Keratinocyte (primary cell): Measurements from ENCODE around the gene FAM204A.

Experiments used
- CTCF ChIP-seq, 3 experiments: IDR thresholded peaks in 1 of 3; conservative IDR thresholded peaks in 1 of 3; optimal IDR thresholded peaks in 1 of 3; 2 replicates in 2 of 3; 3 replicates in 1 of 3; pipeline versions ENCODE3 to v1.5.1; 2011; ENCODE audit warnings: low read length in 3 of 3, mild to moderate bottlenecking in 3 of 3, moderate library complexity in 2 of 3, control low read depth in 1 of 3, inconsistent platforms in 1 of 3; ENCODE audit not compliant: insufficient read depth in 2 of 3; ENCODE audit errors: extremely low read depth in 1 of 3
- EZH2 ChIP-seq: IDR thresholded peaks from one replicate; pipeline ENCODE4 v1.6.1; 2012; ENCODE audit warnings: inconsistent platforms, mild to moderate bottlenecking, low read length, moderate library complexity

GRCh38 chr10:118324140-118324539 is 18.0 kb downstream of the FAM204A start:
- no peak for TF ChIP-seq CTCF (optimal IDR thresholded peaks at IDR 0.05 in 1 of 3, IDR thresholded peaks at IDR 0.05 in 1 of 3, conservative IDR thresholded peaks at IDR 0.05 in 1 of 3; ENCODE audit: extremely low read depth in 1 of 3, insufficient read depth in 2 of 3, low read length in 3 of 3)
- TF ChIP-seq EZH2, result no peak
